Measurements from ENCODE around the gene SGPL1.

GRCh38 chr10:70814126-70814525, 1.6 kb upstream of the SGPL1 start:
- no peak for TF ChIP-seq CTCF (IDR thresholded peaks at IDR 0.05)
- TF ChIP-seq POLR2A (IDR thresholded peaks at IDR 0.05) = no peak

Data from esophagus squamous epithelium (tissue), 4 donors.